Measurements from ENCODE around the gene LIMK2.
"Not testable (repeated sequence)": the region's sequence is repeated elsewhere in the genome, so short reads cannot be mapped to it uniquely, and the experiment has no call there.

The LIMK2 gene

GRCh38 chr22:31199187-31199586 lies 12.9 kb upstream of the LIMK2 start:
- Mint-ChIP-seq H3K27ac (no peak overlapping the region), H3K4me3 (no peak overlapping the region), H3K4me1 (ENCODE audit: low read depth) (peaks cover 2% of the 10 kb centered on the region), H3K9me3 (no peaks in the 10 kb centered on the region), H3K36me3 (ENCODE audit: low read depth) (peaks cover 19% of the 10 kb centered on the region), H3K27me3 (ENCODE audit: low read depth) (no peaks in the 10 kb centered on the region)
- DNase-seq (ENCODE audit: low spot score) = no peak

- DNase-seq (ENCODE audit: low spot score); H3K27ac Mint-ChIP-seq: not testable (repeated sequence)
Measured at GRCh38 chr22:31204352-31204984, 7.6 kb upstream of the LIMK2 start.

GRCh38 chr22:31205059-31205458 lies 7.0 kb upstream of the LIMK2 start:
- not testable (repeated sequence) for H3K9me3 Mint-ChIP-seq; H3K27me3 Mint-ChIP-seq (ENCODE audit: low read depth); H3K4me1 Mint-ChIP-seq (ENCODE audit: low read depth); DNase-seq (ENCODE audit: low spot score); H3K27ac Mint-ChIP-seq; H3K4me3 Mint-ChIP-seq
- peaks cover 14% of the 10 kb centered on the region for H3K36me3 Mint-ChIP-seq (ENCODE audit: low read depth)

More at GRCh38 chr22:31204352-31204984, 7.6 kb upstream of the LIMK2 start:
- not testable (repeated sequence) for H3K4me1 Mint-ChIP-seq (ENCODE audit: low read depth); H3K4me3 Mint-ChIP-seq; H3K9me3 Mint-ChIP-seq; H3K27me3 Mint-ChIP-seq (ENCODE audit: low read depth)
- H3K36me3 Mint-ChIP-seq (ENCODE audit: low read depth) = peaks cover 14% of the 10 kb centered on the region

GRCh38 chr22:31206460-31206859 lies 5.6 kb upstream of the LIMK2 start:
- peaks cover 14% of the 10 kb centered on the region for H3K36me3 Mint-ChIP-seq (ENCODE audit: low read depth)
- not testable (repeated sequence) for DNase-seq (ENCODE audit: low spot score); H3K27ac Mint-ChIP-seq; H3K27me3 Mint-ChIP-seq (ENCODE audit: low read depth); H3K9me3 Mint-ChIP-seq; H3K4me3 Mint-ChIP-seq
- H3K4me1 Mint-ChIP-seq (ENCODE audit: low read depth) = peaks cover 17% of the 10 kb centered on the region

GRCh38 chr22:31206896-31207687 lies 5.0 kb upstream of the LIMK2 start:
- DNase-seq (ENCODE audit: low spot score) = no peak
- H3K4me1 Mint-ChIP-seq (ENCODE audit: low read depth) = peaks cover 22% of the 10 kb centered on the region
- H3K9me3 Mint-ChIP-seq = no peaks in the 10 kb centered on the region
- H3K36me3 Mint-ChIP-seq (ENCODE audit: low read depth) = peaks cover 12% of the 10 kb centered on the region
- H3K27me3 Mint-ChIP-seq (ENCODE audit: low read depth) = no peaks in the 10 kb centered on the region
- H3K4me3 Mint-ChIP-seq = no peak overlapping the region
- no peak overlapping the region for H3K27ac Mint-ChIP-seq

GRCh38 chr22:31210556-31211421 lies 1.3 kb upstream of the LIMK2 start:
- no peak for DNase-seq (ENCODE audit: low spot score)
- H3K4me3 Mint-ChIP-seq = peak overlapping the region; percentile 90
- no peaks in the 10 kb centered on the region for H3K9me3 Mint-ChIP-seq
- H3K27me3 Mint-ChIP-seq (ENCODE audit: low read depth) = no peaks in the 10 kb centered on the region
- H3K27ac Mint-ChIP-seq = peak overlapping the region; percentile 90
- H3K36me3 Mint-ChIP-seq (ENCODE audit: low read depth) = peaks cover 9% of the 10 kb centered on the region
- H3K4me1 Mint-ChIP-seq (ENCODE audit: low read depth) = peaks cover 35% of the 10 kb centered on the region

GRCh38 chr22:31211482-31211861 lies 626 bp upstream of the LIMK2 start:
- H3K27ac Mint-ChIP-seq = peak overlapping the region; percentile 90
- peaks cover 40% of the 10 kb centered on the region for H3K4me1 Mint-ChIP-seq (ENCODE audit: low read depth)
- H3K4me3 Mint-ChIP-seq = peak overlapping the region; percentile 90
- no peaks in the 10 kb centered on the region for H3K27me3 Mint-ChIP-seq (ENCODE audit: low read depth)
- H3K9me3 Mint-ChIP-seq = no peaks in the 10 kb centered on the region
- peaks cover 8% of the 10 kb centered on the region for H3K36me3 Mint-ChIP-seq (ENCODE audit: low read depth)
- no peak for DNase-seq (ENCODE audit: low spot score)

GRCh38 chr22:31212783-31213629 lies 908 bp downstream of the LIMK2 start:
- DNase-seq (ENCODE audit: low spot score) = no peak
- H3K36me3 Mint-ChIP-seq (ENCODE audit: low read depth) = peaks cover 8% of the 10 kb centered on the region
- H3K27ac Mint-ChIP-seq = peak overlapping the region; percentile 64
- peak overlapping the region; percentile 90 for H3K4me3 Mint-ChIP-seq
- H3K4me1 Mint-ChIP-seq (ENCODE audit: low read depth) = peaks cover 45% of the 10 kb centered on the region
- H3K27me3 Mint-ChIP-seq (ENCODE audit: low read depth) = no peaks in the 10 kb centered on the region
- no peaks in the 10 kb centered on the region for H3K9me3 Mint-ChIP-seq

GRCh38 chr22:31215018-31215535 lies 3.0 kb downstream of the LIMK2 start:
- Mint-ChIP-seq H3K36me3 (ENCODE audit: low read depth) (peaks cover 10% of the 10 kb centered on the region), H3K4me3 (no peak overlapping the region), H3K27ac (no peak overlapping the region), H3K9me3 (no peaks in the 10 kb centered on the region), H3K27me3 (ENCODE audit: low read depth) (no peaks in the 10 kb centered on the region), H3K4me1 (ENCODE audit: low read depth) (peaks cover 51% of the 10 kb centered on the region)
- DNase-seq (ENCODE audit: low spot score) = no peak

GRCh38 chr22:31218565-31219262 lies 6.6 kb downstream of the LIMK2 start:
- Mint-ChIP-seq H3K27ac (peak overlapping the region; percentile 43), H3K4me1 (ENCODE audit: low read depth) (peaks cover 45% of the 10 kb centered on the region), H3K4me3 (no peak overlapping the region), H3K9me3 (no peaks in the 10 kb centered on the region), H3K36me3 (ENCODE audit: low read depth) (peaks cover 15% of the 10 kb centered on the region), H3K27me3 (ENCODE audit: low read depth) (no peaks in the 10 kb centered on the region)
- DNase-seq (ENCODE audit: low spot score) = no peak

- Mint-ChIP-seq H3K4me1 (ENCODE audit: low read depth) (peaks cover 34% of the 10 kb centered on the region), H3K27me3 (ENCODE audit: low read depth) (no peaks in the 10 kb centered on the region), H3K9me3 (no peaks in the 10 kb centered on the region), H3K27ac (no peak overlapping the region), H3K36me3 (ENCODE audit: low read depth) (peaks cover 10% of the 10 kb centered on the region), H3K4me3 (no peak overlapping the region)
- DNase-seq (ENCODE audit: low spot score) = no peak
Measured at GRCh38 chr22:31221084-31221483, 9.0 kb downstream of the LIMK2 start.

- Mint-ChIP-seq H3K27me3 (ENCODE audit: low read depth) (no peaks in the 10 kb centered on the region), H3K4me3 (no peak overlapping the region), H3K27ac (no peak overlapping the region), H3K9me3 (no peaks in the 10 kb centered on the region), H3K4me1 (ENCODE audit: low read depth) (peaks cover 30% of the 10 kb centered on the region), H3K36me3 (ENCODE audit: low read depth) (peaks cover 9% of the 10 kb centered on the region)
- no peak for DNase-seq (ENCODE audit: low spot score)
Measured at GRCh38 chr22:31222736-31223135, 10.6 kb downstream of the LIMK2 start.

GRCh38 chr22:31223786-31224191 lies 11.7 kb downstream of the LIMK2 start:
- Mint-ChIP-seq H3K4me1 (ENCODE audit: low read depth) (peaks cover 22% of the 10 kb centered on the region), H3K36me3 (ENCODE audit: low read depth) (peaks cover 9% of the 10 kb centered on the region), H3K27me3 (ENCODE audit: low read depth) (no peaks in the 10 kb centered on the region), H3K4me3 (no peak overlapping the region), H3K27ac (no peak overlapping the region), H3K9me3 (no peaks in the 10 kb centered on the region)
- no peak for DNase-seq (ENCODE audit: low spot score)

Measured in T-helper 2 cell treated with Interferon-gamma antibody and Interleukin-4, amounts not matched to agents 5 μg/mL and 100 μg/mL, for 36 hours (primary cell).